PC-3 (cell line): ENCODE results near the gene RAPGEF4. TPM values are rescaled to one million over a fixed set of nuclear protein-coding genes. Genes with fewer than 3 reads are reported as not detected.

Source experiments
- ATAC-seq: fragments of 200-7000 bp; cut with Tn5 transposase; 2 replicates; pipeline ENCODE4 v1.9.1; 2020; ENCODE audit warnings: mild to moderate bottlenecking, moderate library complexity
- BruUV-seq: library from RNA; stranded (reverse); fragments of 400-500 nt; replicated peaks from 2 replicates; lab custom pipeline; 2021; lab: Mats Ljungman, UMichigan
- CTCF ChIA-PET: fragments of 300-600 bp; sonication (Branson Sonifier 250); formaldehyde crosslinking; loops from one replicate; lab custom pipeline; 2022; ENCODE audit warnings: antibody characterized with exemption; lab: Charles Lee
- POLR2A ChIA-PET: fragments of 300-600 bp; sonication (Branson Sonifier 250); formaldehyde crosslinking; loops from one replicate; lab custom pipeline; 2022; ENCODE audit warnings: antibody characterized with exemption; ENCODE audit not compliant: unreplicated experiment; lab: Charles Lee
- DNase-seq: peaks from one replicate; pipeline ENCODE4 v3.0.0-alpha.2; 2015
- H2AFZ ChIP-seq: fragments of 300-600 bp; sonication (generic); 2 replicates; pipeline ENCODE4 v1.6.0; 2016; ENCODE audit warnings: antibody characterized with exemption, low read length
- H3F3A ChIP-seq: fragments of 300-600 bp; sonication (generic); one replicate; pipeline ENCODE4 v1.6.0; 2017; ENCODE audit warnings: antibody characterized with exemption, low read length, control low read depth, mild to moderate bottlenecking; ENCODE audit not compliant: unreplicated experiment
- H3K27ac ChIP-seq: fragments of 300-600 bp; sonication (generic); 2 replicates; pipeline ENCODE4 v1.5.1; 2016; ENCODE audit warnings: mild to moderate bottlenecking, low read length
- H3K27me3 ChIP-seq: fragments of 300-600 bp; sonication (generic); 2 replicates; pipeline ENCODE4 v1.6.1; 2016; ENCODE audit warnings: low read length, mixed read lengths
- H3K36me3 ChIP-seq: fragments of 300-600 bp; sonication (generic); 2 replicates; pipeline ENCODE4 v1.6.1; 2016; ENCODE audit warnings: low read depth, mixed run types, low read length, mixed read lengths
- H3K4me1 ChIP-seq: fragments of 300-600 bp; sonication (generic); 2 replicates; pipeline ENCODE4 v1.5.1; 2016; ENCODE audit warnings: low read length; ENCODE audit not compliant: insufficient read depth
- H3K4me2 ChIP-seq: fragments of 300-600 bp; sonication (generic); 2 replicates; pipeline ENCODE4 v1.6.0; 2016; ENCODE audit warnings: low read length
- H3K4me3 ChIP-seq: fragments of 300-600 bp; sonication (generic); 2 replicates; pipeline ENCODE4 v1.5.1; 2016; ENCODE audit warnings: mild to moderate bottlenecking, low read length, mixed read lengths
- H3K79me2 ChIP-seq: fragments of 300-600 bp; sonication (generic); 2 replicates; pipeline ENCODE4 v1.6.1; 2017; ENCODE audit warnings: low read length, mixed read lengths
- H3K9ac ChIP-seq: fragments of 300-600 bp; sonication (generic); 2 replicates; pipeline ENCODE4 v1.6.0; 2016; ENCODE audit warnings: mild to moderate bottlenecking, low read length
- H3K9me2 ChIP-seq: fragments of 300-600 bp; sonication (generic); replicated peaks from 2 replicates; pipeline ENCODE4 v1.6.1; 2016; ENCODE audit warnings: mixed run types, low read length, mixed read lengths
- H3K9me3 ChIP-seq: fragments of 300-600 bp; sonication (generic); 2 replicates; pipeline ENCODE4 v1.6.1; 2016; ENCODE audit warnings: low read length, mixed read lengths
- H4K20me1 ChIP-seq: fragments of 300-600 bp; sonication (generic); 2 replicates; pipeline ENCODE4 v1.6.1; 2016; ENCODE audit warnings: low read length, mixed read lengths
- EZH2 ChIP-seq: fragments of 300-600 bp; sonication (generic); IDR thresholded peaks from one replicate; pipeline ENCODE4 v1.6.1; 2017; ENCODE audit warnings: antibody characterized with exemption, mild to moderate bottlenecking, low read length; ENCODE audit not compliant: unreplicated experiment
- EZH2phosphoT487 ChIP-seq: fragments of 300-600 bp; sonication (generic); IDR thresholded peaks from 2 replicates; pipeline ENCODE4 v1.6.1; 2018; ENCODE audit warnings: mild to moderate bottlenecking, antibody characterized with exemption, low read length, borderline replicate concordance
- intact Hi-C: fragments of 100-400 bp; cut with micrococcal nuclease; formaldehyde crosslinking; loops from 2 replicates; pipeline ENCODE4 v1.9.0; 2023
- total RNA-seq: library from RNA; depleted of rRNA; stranded (reverse); fragments of >200 nt; gene quantifications from 2 replicates; pipeline ENCODE4 v1.2.3, GENCODE V29; 2014
- TF ChIP-seq, protein P1 (sequence below): fragments of 300-600 bp; sonication (generic); conservative IDR thresholded peaks from 2 replicates; pipeline ENCODE4 v1.5.1; 2017; ENCODE audit warnings: antibody characterized with exemption, low read depth, mild to moderate bottlenecking, low read length

RAPGEF4 gene
- total RNA-seq, 1 experiment from 2014 or later: 0.87 TPM

- ATAC-seq: no peak
- H3K9me3 ChIP-seq: no peaks in the 10 kb centered on the region
- no peaks in the 10 kb centered on the region for H3K4me1 ChIP-seq
- BruUV-seq: no TSS peak
- H4K20me1 ChIP-seq: no peaks in the 10 kb centered on the region
- no peak for DNase-seq
- intact Hi-C loops: no loop called here
- H3F3A ChIP-seq: no peaks in the 10 kb centered on the region
- no peak overlapping the region for H3K4me2 ChIP-seq
- H3K4me3 ChIP-seq: no peak overlapping the region
- H2AFZ ChIP-seq: no peak overlapping the region
- ChIA-PET POLR2A (no interaction called here), CTCF (no interaction called here)
- H3K27me3 ChIP-seq: no peaks in the 10 kb centered on the region
- no peak overlapping the region for H3K9ac ChIP-seq
- H3K36me3 ChIP-seq: no peaks in the 10 kb centered on the region
- no peak for TF ChIP-seq EZH2phosphoT487
- TF ChIP-seq, protein P1, sequence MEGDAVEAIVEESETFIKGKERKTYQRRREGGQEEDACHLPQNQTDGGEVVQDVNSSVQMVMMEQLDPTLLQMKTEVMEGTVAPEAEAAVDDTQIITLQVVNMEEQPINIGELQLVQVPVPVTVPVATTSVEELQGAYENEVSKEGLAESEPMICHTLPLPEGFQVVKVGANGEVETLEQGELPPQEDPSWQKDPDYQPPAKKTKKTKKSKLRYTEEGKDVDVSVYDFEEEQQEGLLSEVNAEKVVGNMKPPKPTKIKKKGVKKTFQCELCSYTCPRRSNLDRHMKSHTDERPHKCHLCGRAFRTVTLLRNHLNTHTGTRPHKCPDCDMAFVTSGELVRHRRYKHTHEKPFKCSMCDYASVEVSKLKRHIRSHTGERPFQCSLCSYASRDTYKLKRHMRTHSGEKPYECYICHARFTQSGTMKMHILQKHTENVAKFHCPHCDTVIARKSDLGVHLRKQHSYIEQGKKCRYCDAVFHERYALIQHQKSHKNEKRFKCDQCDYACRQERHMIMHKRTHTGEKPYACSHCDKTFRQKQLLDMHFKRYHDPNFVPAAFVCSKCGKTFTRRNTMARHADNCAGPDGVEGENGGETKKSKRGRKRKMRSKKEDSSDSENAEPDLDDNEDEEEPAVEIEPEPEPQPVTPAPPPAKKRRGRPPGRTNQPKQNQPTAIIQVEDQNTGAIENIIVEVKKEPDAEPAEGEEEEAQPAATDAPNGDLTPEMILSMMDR: no peak
- TF ChIP-seq EZH2: no peak
- no peaks in the 10 kb centered on the region for H3K79me2 ChIP-seq
- H3K27ac ChIP-seq: no peak overlapping the region
- H3K9me2 ChIP-seq: no peaks in the 10 kb centered on the region
Observed at GRCh38 chr2:173064151-173064805, 328.6 kb downstream of the RAPGEF4 start.

GRCh38 chr2:173066887-173067676, 331.4 kb downstream of the RAPGEF4 start:
- no peaks in the 10 kb centered on the region for H3F3A ChIP-seq
- POLR2A ChIA-PET: no interaction called here
- no peak overlapping the region for H3K4me3 ChIP-seq
- no TSS peak for BruUV-seq
- H3K27ac ChIP-seq: no peak overlapping the region
- no peaks in the 10 kb centered on the region for H3K9me2 ChIP-seq
- no peak overlapping the region for H3K9ac ChIP-seq
- no peak overlapping the region for H2AFZ ChIP-seq
- no peak overlapping the region for H3K4me2 ChIP-seq
- intact Hi-C loops: no loop called here
- no peaks in the 10 kb centered on the region for H3K9me3 ChIP-seq
- H3K4me1 ChIP-seq: no peaks in the 10 kb centered on the region
- no peak for TF ChIP-seq EZH2
- no peak for TF ChIP-seq EZH2phosphoT487
- TF ChIP-seq, protein P1: no peak
- H3K36me3 ChIP-seq: no peaks in the 10 kb centered on the region
- DNase-seq: no peak
- H4K20me1 ChIP-seq: no peaks in the 10 kb centered on the region
- CTCF ChIA-PET: no interaction called here
- no peaks in the 10 kb centered on the region for H3K27me3 ChIP-seq
- H3K79me2 ChIP-seq: no peaks in the 10 kb centered on the region
- ATAC-seq: no peak
